Measurements from ENCODE around the gene TET3. TPM values are rescaled to one million over a fixed set of nuclear protein-coding genes. Genes with fewer than 3 reads are reported as not detected.

The TET3 gene
- total RNA-seq, 1 donor from 2014 or later, result 2.3 TPM

GRCh38 chr2:74025971-74026612 is 41.4 kb downstream of the TET3 start:
- no peak overlapping the region for H3K27ac ChIP-seq (replicated peaks)
- peaks cover 20% of the 10 kb centered on the region for H3K4me1 ChIP-seq
- intact Hi-C loops (cut with micrococcal nuclease), result no loop called here
- TF ChIP-seq, protein P1, sequence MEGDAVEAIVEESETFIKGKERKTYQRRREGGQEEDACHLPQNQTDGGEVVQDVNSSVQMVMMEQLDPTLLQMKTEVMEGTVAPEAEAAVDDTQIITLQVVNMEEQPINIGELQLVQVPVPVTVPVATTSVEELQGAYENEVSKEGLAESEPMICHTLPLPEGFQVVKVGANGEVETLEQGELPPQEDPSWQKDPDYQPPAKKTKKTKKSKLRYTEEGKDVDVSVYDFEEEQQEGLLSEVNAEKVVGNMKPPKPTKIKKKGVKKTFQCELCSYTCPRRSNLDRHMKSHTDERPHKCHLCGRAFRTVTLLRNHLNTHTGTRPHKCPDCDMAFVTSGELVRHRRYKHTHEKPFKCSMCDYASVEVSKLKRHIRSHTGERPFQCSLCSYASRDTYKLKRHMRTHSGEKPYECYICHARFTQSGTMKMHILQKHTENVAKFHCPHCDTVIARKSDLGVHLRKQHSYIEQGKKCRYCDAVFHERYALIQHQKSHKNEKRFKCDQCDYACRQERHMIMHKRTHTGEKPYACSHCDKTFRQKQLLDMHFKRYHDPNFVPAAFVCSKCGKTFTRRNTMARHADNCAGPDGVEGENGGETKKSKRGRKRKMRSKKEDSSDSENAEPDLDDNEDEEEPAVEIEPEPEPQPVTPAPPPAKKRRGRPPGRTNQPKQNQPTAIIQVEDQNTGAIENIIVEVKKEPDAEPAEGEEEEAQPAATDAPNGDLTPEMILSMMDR (IDR thresholded peaks at IDR 0.05; ENCODE audit: borderline replicate concordance), result no peak
- no peaks in the 10 kb centered on the region for H3K27me3 ChIP-seq (ENCODE audit: low read depth)
- no peak for DNase-seq
- H3K9me3 ChIP-seq (replicated peaks), result peaks cover 3% of the 10 kb centered on the region
- no peak overlapping the region for H3K4me3 ChIP-seq
- H3K36me3 ChIP-seq, result no peaks in the 10 kb centered on the region

DNA sequence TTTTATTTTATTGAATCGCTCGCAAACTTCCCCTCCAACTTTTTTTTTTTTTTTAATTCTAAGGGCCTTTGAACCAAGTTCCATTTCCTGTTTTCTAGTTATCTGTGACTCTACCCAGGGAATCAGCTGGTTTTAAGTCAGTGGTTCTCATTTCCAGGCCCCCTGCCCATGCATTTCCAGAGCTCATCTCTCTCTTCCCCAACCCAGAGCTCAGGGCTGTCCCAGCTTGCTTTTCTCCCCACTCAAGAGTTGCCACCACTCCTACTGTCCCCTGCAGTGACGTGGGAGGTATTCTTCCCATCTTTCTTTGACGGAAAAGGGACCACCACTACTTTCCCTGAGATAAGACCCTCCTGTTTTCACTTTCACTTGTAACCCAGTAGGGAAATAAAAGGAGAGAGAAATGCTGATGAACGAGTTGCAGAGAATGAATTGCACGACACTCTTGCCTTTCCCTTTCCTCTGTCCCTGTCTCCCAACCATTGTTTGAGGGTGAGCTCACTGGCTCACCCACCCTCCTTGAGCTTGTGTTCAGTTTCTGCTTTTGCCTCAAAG is 42.1 kb downstream of the TET3 start:
- Histone ChIP-seq H3K4me1 (peaks cover 20% of the 10 kb centered on the region), H3K36me3 (no peaks in the 10 kb centered on the region), H3K27me3 (ENCODE audit: low read depth) (no peaks in the 10 kb centered on the region), H3K9me3 (replicated peaks) (peaks cover 3% of the 10 kb centered on the region), H3K4me3 (no peak overlapping the region), H3K27ac (replicated peaks) (no peak overlapping the region)
- intact Hi-C loops (cut with micrococcal nuclease), result no loop called here
- DNase-seq, result no peak
- TF ChIP-seq, protein P1 (IDR thresholded peaks at IDR 0.05; ENCODE audit: borderline replicate concordance), result no peak

DNA sequence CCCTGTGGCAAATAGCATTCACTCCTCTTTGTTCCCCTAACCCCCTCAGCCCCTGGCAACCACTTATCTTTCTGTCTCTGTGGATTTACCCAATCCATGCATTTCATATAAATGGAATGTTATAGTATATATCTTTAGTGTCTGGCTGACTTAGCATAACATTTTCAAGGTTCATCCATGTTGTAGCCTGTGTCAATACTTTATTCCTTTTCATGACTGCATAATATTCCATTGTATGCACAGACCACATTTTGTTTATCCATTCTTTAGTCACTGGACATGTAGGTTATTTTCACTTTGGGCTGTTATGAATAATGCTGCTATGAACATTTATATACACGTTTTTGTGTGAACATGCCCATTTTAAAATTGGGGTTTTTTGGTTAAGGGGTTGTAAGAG is 42.8 kb downstream of the TET3 start:
- TF ChIP-seq, protein P1 (IDR thresholded peaks at IDR 0.05; ENCODE audit: borderline replicate concordance), result no peak
- intact Hi-C loops (cut with micrococcal nuclease), result no loop called here
- no peaks in the 10 kb centered on the region for H3K27me3 ChIP-seq (ENCODE audit: low read depth)
- no peak overlapping the region for H3K27ac ChIP-seq (replicated peaks)
- H3K9me3 ChIP-seq (replicated peaks), result peaks cover 3% of the 10 kb centered on the region
- no peaks in the 10 kb centered on the region for H3K36me3 ChIP-seq
- peaks cover 21% of the 10 kb centered on the region for H3K4me1 ChIP-seq
- no peak overlapping the region for H3K4me3 ChIP-seq
- DNase-seq, result no peak

- Histone ChIP-seq H3K36me3 (no peaks in the 10 kb centered on the region), H3K27ac (replicated peaks) (no peak overlapping the region), H3K4me1 (peaks cover 28% of the 10 kb centered on the region), H3K27me3 (ENCODE audit: low read depth) (no peaks in the 10 kb centered on the region), H3K4me3 (no peak overlapping the region), H3K9me3 (replicated peaks) (peaks cover 3% of the 10 kb centered on the region)
- intact Hi-C loops (cut with micrococcal nuclease), result no loop called here
- DNase-seq, result no peak
- TF ChIP-seq, protein P1 (IDR thresholded peaks at IDR 0.05; ENCODE audit: borderline replicate concordance), result no peak
These were observed 43.6 kb downstream of the TET3 start for GRCh38 chr2:74028290-74028689.

GRCh38 chr2:74028741-74029140 is 44.0 kb downstream of the TET3 start:
- no peak overlapping the region for H3K4me3 ChIP-seq
- H3K36me3 ChIP-seq, result no peaks in the 10 kb centered on the region
- peaks cover 28% of the 10 kb centered on the region for H3K4me1 ChIP-seq
- DNase-seq, result no peak
- TF ChIP-seq, protein P1 (IDR thresholded peaks at IDR 0.05; ENCODE audit: borderline replicate concordance), result no peak
- H3K27ac ChIP-seq (replicated peaks), result no peak overlapping the region
- no peaks in the 10 kb centered on the region for H3K27me3 ChIP-seq (ENCODE audit: low read depth)
- peaks cover 3% of the 10 kb centered on the region for H3K9me3 ChIP-seq (replicated peaks)
- intact Hi-C loops (cut with micrococcal nuclease), result no loop called here

All from left ventricle myocardium inferior (tissue), 1 donor.